HL-60/S4 treated with phorbol 12-myristate 13-acetate at 8.2 ng/mL for 4 days and 3 days (cell line): Measurements from ENCODE around the gene ZNF532.

Source experiments
- in situ Hi-C: fragments of 300-500 bp; cut with MboI; formaldehyde crosslinking; loops from 2 replicates; pipeline ENCODE4 v1.15.0; 2022; ENCODE audit warnings: low sequenced_read_pairs

ZNF532 gene

GRCh38 chr18:59033974-59034373 lies 169.3 kb downstream of the ZNF532 start:
- in situ Hi-C loops = no loop called here

DNA sequence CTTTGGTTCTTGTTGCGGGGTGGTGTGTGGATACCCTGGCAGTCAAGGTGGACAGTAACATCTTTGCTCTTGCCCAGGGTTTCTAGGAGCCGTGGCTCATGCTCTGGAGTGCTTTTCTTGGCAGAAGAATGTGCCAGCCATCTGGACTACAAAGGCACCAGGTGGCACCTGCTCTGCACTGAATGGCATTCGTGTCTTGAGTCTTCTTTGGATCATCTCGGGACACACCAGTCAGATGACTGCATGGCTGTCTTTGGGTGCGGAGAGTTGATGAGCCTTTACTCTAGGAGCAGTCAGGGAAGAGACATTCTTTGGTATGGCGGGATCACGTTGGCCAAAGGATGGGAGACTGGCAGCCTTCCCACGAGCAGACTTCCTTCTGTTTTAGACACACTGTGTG lies 170.9 kb downstream of the ZNF532 start:
- in situ Hi-C loops = no loop called here
